Left forelimb (tissue), 1 donor: Measurements from ENCODE around the gene PRAC2.

ENCODE experiments used
- DNase-seq: peaks from one replicate; pipeline ENCODE4 v3.0.0-alpha.2; 2018; ENCODE audit warnings: low spot score

Gene PRAC2

GRCh38 chr17:48755356-48755755 lies 32.4 kb downstream of the PRAC2 start:
- no peak for DNase-seq

DNA sequence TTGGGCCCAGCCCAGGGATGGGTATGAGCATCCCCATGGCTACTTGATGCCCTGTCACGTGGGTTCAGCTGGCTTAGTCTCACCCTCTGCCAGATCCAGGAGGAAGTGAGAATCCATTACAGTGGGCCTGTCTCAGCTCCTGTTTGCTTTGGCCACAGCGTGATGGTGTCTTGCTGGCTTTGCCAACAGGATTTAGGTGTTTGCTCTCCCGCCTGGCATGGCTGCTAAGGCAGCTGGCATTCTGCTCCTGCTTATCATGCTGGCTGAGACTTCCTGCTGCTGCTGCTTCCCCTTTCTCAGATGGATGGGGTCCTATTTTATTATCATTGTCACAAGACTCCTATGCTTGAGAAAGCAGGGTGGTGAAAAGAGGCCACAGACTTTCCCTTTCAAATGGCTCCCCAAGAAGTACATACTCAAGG lies 33.9 kb downstream of the PRAC2 start:
- no peak for DNase-seq

DNA sequence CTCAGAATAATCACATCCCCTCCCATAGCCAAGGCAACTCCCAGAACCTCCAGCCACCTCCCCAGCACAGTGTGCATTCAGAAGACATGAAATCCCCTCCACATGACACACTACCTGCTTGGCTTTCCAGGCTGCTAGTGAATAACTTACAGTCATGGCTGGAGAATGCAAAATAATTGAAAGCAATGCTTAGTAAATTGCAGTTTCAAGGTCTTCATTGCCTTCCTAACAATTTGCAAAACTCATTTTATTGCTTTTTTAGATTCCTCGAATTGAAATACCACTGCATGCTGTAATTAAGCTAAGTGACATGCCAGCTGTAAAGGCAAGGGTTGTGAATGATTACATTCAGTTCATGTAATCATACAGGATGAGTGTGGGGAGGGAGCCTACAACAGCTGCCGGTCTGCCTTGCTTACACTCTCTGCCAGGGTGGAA lies 34.6 kb downstream of the PRAC2 start:
- DNase-seq: no peak

DNA sequence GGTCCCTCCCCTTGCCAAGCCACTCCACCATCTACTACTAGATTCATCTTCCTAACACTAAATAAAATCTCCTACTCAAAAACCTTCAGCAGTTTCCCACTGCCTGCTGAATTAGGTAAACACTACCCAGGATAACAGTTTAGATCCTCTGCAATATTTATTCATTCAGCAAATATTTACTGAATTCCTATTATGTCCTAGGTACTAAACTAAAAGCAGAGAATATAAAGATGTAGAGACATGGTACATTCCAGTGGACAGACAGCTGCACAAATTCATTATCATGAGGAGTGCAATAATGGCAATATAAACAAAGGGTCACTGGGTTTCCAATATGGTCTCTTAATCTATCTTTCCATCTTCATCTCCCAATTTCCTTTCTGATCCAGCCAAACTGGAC lies 36.3 kb downstream of the PRAC2 start:
- DNase-seq: no peak

DNA sequence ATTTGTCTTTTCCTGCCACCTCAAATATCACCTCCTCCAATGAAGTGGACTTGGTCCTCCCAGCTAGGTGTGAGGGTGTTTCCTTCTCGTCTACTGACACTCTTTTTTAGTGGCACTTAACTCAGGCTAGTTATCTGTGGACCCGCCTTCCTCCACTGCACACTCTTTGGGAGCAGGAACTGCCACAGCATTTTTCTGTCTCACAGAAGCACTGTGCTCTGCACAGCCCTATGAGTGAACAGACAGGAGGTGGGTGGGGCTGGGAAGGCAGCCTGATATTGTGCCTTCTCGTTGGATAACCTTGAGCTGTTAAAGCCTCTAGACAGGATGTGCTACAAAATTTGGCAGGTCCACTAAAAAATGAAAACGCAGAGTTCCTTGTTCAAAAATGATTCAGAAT lies 37.4 kb downstream of the PRAC2 start:
- DNase-seq: no peak

GRCh38 chr17:48761114-48761513 lies 38.1 kb downstream of the PRAC2 start:
- no peak for DNase-seq

GRCh38 chr17:48767263-48767774 lies 44.3 kb downstream of the PRAC2 start:
- DNase-seq: no peak

- DNase-seq: no peak
These were observed 46.2 kb downstream of the PRAC2 start for GRCh38 chr17:48769009-48769675.

DNA sequence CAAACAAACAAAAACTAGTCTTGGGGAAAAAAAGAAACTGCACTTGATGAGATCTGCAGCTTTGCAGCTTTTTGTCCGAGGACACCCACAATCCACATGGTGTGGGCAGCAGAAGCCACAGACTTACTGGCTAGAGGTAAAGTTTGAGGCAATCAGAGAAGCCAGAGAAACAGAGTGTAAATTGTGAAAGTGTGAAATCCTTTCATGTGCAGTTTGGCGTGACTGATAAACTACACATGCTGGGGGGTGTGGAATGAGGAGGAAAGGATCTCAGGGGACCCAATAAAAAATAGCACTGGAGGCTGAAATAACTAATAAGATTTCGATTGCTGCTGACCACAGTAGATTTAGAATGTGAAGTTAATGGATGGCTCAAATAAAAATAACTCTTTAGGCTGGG lies 48.0 kb downstream of the PRAC2 start:
- no peak for DNase-seq

GRCh38 chr17:48773245-48773644 lies 50.3 kb downstream of the PRAC2 start:
- DNase-seq: no peak
